ENCODE data around the gene TAS1R1.

Gene TAS1R1

GRCh38 chr1:6554907-6555778 lies at the start of gene TAS1R1:
Gene TAS1R1 (plus strand): TSS chr1:6555307. CDS start chr1:6555374, 67 bp downstream.
- no peak for DNase-seq

- no peak for DNase-seq
Observed at GRCh38 chr1:6505367-6506209, 49.5 kb upstream of the TAS1R1 start.

DNA sequence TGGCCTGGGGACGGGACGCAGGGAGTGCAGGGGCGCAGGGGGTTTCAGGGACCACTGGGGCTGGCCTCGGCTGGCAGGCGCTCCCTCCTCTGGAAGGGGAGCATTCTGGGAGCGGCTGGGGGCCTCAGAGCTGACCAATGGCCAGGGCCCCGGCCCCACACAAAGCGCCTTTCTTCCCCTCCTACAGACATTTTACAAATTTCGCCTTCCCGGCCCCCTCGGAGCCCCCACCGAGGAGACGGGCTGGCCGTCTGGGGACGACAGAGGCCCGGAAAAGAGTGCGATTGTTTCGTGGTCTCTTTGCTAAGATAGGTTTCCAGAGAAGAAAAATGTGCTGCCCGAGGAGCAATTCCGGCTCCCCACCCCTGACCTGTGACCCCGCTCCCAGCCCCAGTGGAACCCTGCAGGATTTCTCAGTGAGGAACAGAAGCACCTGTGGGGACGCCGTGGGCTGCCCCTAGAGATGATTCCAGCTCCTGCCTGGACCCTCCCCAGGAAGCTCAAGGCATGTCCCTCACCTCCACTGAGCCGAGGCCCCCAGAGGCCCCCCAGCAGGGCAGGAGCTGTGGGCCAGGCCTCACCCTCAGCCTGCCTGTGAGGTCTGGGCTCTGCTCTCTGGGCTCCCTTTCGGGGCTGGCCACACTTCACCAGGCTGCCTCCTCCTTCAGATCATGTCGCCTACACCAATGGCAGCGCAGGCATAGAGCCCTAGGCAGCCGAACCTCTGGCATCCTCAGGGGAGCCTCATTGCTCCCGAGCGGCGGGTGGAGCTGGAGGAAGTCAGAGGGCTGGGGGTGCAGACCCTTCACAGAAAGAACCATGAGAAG lies 48.7 kb upstream of the TAS1R1 start:
- DNase-seq = no peak

- no peak for DNase-seq
Observed at GRCh38 chr1:6507037-6507428, 48.1 kb upstream of the TAS1R1 start.

GRCh38 chr1:6507461-6507911 lies 47.6 kb upstream of the TAS1R1 start:
- DNase-seq = no peak

DNA sequence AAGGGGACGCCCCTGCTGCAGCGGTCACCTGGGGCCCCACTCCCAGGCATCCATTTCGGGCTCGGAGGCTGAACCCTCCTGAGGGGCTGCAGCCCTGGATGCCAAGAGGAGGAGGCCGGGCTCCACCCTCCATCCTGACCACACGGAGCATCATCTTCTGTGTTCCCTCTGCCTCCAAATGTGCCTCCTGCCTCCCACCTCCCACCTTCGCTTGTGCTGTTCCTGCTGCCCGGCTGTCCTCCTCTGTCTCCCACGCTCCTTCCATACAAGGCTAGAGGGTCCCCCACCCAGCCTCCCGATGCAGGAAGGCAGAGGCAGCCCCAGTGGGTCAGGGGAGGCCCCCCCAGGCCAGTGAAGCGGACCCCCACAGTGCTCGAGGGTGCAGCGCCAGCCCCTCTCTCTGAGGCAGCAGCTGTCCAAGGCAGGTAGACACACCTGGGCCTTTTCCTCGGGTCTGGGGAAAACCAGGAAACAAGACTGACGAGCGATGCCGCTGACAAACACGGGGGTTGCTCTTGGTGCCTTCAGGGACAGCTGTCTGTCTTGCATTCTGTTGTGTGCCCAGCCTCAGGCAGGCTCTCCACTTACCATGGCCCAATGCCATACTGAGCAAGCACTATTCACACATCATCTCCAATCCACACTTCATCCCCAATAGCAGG lies 46.8 kb upstream of the TAS1R1 start:
- DNase-seq = no peak

- DNase-seq = no peak
Observed at GRCh38 chr1:6508816-6509189, 46.3 kb upstream of the TAS1R1 start.

GRCh38 chr1:6509220-6509918 lies 45.7 kb upstream of the TAS1R1 start:
- no peak for DNase-seq

DNA sequence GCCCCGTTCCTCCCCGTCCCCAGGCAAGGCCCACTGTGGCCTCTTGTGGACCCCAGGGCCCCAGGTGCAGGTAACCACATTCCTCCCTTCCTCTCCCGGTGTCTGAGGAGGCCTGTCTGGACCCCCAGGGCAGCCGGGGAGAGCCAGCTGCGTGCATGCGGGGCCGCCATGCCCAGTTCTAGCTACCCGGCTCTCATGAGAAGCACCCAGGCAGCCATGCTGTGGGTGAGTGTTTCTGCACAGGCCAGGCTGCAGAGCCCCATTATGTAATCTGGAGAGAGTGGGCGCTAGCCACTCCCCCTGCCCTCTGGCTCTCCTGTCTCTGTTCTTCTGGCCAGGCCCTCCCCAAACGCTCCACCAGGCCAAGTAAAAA lies 45.2 kb upstream of the TAS1R1 start:
- no peak for DNase-seq

DNA sequence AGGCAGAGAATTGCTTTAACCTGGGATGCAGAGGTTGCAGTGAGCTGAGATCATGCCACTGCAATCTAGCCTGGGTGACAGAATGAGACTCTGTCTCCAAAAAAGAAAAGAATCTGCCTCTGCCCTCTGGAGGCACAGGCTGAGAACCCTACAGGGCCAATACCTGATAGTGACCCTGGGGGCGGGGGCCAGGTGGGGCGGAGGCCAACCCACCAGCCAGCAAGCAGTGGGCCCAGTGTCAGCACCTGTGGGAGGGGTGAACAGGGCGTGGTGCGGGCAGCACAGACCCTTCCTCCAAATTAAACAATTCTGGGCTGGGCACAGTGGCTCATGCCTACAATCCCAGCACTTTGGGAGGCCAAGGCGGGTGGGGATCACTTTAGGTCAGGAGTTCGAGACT lies 44.6 kb upstream of the TAS1R1 start:
- DNase-seq = no peak

DNA sequence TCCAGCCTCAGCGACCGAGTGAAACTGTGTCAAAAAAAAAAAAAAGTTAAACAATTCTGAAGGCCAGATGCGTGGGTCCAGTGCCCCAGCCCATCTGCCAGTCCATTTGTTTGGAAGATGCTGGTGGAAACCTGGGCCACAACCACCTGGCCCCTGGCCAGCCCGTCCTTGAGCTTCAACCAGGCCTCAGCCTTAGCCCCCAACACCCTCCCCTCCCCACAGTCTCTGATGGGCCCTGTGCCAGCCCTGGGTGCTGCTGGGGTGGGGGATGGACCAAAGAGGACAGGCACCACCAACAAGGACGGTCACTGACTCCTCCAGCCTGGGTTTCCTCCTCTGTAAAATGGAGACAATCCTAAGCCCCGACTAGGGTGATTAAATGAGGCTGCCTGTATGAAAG lies 44.1 kb upstream of the TAS1R1 start:
- DNase-seq = no peak

DNA sequence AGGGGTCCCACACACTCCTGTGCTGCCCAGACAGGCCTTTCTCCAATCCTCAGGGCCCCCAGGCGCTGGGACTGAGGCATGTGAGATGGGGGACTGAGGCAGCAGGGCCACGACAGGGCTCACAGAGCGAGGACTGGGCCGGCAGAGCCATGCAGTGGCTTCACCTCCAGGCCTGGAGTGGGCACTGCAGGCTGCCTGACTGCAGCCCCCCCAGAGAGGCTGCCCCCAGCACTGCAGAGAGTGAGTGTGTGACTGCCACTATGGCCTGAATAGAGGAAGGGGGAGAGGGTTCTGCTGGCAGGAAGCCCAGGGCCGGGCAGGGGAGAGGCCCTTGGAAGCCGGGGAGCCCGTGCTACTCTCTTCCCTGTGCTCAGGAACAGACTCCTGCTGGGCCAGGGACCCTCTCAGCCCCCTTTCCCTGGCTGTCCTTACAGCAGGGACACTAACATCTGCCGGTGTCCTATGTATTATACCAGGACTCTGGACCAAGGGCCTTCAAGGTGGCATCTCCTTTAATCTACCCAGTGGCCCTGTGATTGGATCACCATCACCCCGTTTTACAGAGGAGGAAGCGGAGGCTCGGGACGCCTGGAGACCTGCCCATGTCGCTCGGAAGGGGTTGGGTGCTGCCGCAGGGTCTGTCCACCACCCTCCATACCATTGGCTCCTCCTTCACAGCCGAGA lies 43.4 kb upstream of the TAS1R1 start:
- DNase-seq = no peak

DNA sequence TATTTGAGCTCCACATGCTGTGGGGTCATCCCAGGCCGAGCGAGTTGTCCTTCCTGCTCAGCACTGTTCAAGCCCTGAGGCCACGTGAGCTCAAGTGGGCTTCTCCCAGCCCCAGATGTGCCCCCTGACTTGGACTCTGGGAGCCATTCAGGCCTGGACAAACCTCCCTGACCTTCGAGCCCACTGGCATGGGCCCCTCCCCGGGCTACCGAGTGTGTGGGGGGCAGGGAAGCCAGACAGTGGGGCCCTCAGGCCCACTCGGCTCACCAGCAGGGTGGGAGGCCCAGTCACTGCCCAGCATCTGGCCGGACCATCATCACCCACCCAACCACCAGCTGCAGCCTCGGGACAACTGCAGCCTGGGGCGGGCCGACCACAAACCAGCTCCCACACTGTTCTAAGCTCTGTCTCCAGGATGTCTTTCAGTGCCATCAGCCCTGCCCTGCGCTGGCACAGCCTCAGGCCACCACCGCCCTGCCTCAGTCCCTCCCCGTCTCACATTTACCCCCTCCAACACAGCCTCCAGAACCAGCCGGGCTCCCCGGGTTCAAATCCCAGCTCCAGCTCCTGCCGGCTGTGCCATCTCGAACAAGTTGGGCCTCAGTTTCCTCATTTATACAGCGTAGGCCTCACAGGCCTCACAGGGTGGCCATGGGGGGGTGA lies 42.7 kb upstream of the TAS1R1 start:
- no peak for DNase-seq

DNA sequence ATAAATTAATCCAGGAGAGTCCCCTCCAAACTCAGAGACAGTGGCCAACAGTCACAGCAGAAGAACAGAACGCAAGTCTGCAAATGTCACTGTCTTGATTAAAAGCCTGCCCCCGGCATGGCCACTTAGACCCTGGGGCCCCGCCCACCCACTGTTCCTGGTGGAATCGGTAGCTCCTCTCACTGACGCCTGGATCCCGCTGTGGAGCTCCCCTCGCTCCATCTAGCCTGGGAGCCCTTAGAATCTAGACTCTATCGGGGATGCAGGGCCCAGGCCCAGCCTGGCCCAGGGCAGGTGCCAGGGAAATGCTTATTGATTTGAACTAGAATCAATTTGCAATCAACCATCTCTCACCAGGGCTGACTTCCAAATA lies 42.2 kb upstream of the TAS1R1 start:
- no peak for DNase-seq

GRCh38 chr1:6513320-6513801 lies 41.7 kb upstream of the TAS1R1 start:
- DNase-seq = no peak

DNA sequence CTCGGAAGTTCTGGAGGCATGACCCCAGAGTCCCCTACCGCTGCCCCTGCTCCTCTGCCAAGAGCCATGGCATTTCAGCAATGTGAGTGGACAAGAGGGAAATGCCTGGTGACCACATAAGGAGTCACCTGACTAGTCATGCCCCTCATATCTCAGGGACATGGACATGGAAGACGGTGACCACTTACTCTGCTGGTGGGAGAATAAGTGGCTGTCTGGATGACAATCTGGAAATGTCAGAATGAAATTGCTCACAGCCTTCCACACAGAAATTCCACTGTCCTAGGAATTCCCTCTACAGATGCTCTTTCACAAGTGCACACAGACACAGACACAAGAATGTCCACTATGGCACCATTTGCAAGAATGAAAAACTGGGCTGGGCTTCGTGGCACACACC lies 39.3 kb upstream of the TAS1R1 start:
- no peak for DNase-seq

DNA sequence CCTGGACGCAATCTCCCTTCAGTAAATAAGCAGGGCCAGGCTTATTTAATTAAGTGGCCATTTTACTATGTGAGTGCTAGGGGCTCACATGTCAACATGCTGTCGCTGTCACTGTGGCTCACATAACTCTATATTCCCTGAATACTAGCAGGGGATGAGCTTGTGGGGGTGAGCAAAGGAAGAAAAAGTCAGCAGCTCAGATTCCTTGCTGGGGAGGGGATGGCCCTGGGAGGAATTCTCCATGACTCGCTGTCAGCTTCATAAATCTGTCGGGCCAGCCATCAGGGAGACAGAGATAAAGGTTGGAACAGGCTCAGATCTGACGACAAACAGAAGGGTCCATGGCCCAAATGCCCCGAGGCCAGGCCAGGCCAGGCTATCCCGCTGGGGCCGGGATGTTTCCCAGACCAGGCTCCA lies 37.7 kb upstream of the TAS1R1 start:
- DNase-seq = no peak

GRCh38 chr1:6519491-6519934 lies 35.6 kb upstream of the TAS1R1 start:
- no peak for DNase-seq

- no peak for DNase-seq
Observed at GRCh38 chr1:6519935-6520671, 35.0 kb upstream of the TAS1R1 start.

- DNase-seq = no peak
Observed at GRCh38 chr1:6521536-6521935, 33.6 kb upstream of the TAS1R1 start.

All from CD4-positive, alpha-beta T cell treated with Interleukin-21 for 1 hour (primary cell).